Urinary bladder (tissue), 4 donors: ENCODE measurements around the gene SPATA20. TPM values are rescaled to one million over a fixed set of nuclear protein-coding genes. Genes with fewer than 3 reads are reported as not detected.

Experiments used
- DNase-seq: peaks from one replicate; pipeline ENCODE4 v3.0.0-alpha.2; 2015; ENCODE audit errors: extremely low spot score
- H3K27ac ChIP-seq: one replicate; pipeline ENCODE4 v1.5.1; 2013; ENCODE audit warnings: low read depth, mild to moderate bottlenecking, moderate library complexity
- H3K36me3 ChIP-seq: one replicate; pipeline ENCODE4 v1.6.1; 2013; ENCODE audit warnings: mild to moderate bottlenecking, moderate library complexity; ENCODE audit not compliant: insufficient read depth
- H3K4me1 ChIP-seq: one replicate; pipeline ENCODE4 v1.6.1; 2013; ENCODE audit warnings: mild to moderate bottlenecking, moderate library complexity; ENCODE audit not compliant: insufficient read depth
- H3K4me3 ChIP-seq: one replicate; pipeline ENCODE4 v1.5.1; 2013; ENCODE audit warnings: low read depth, low read length
- WGBS: extraction: QIAGEN DNeasy Blood & Tissue Kit; methylation state at CpG from one replicate; pipeline ENCODE4 v1.1.7; 2013; 5-methylcytosine and 5-hydroxymethylcytosine counted together
- polyA plus RNA-seq: library from polyadenylated mRNA; stranded (reverse); fragments of 200-250 nt; gene quantifications from one replicate; pipeline ENCODE4 v1.2.3, GENCODE V29; 2013
- total RNA-seq: library from RNA; depleted of rRNA; stranded (reverse); fragments of >200 nt; gene quantifications from one replicate; pipeline ENCODE4 v1.2.3, GENCODE V29; 2014
- donor health status: healthy with polysubstance abuse.
- donor health status: healthy.

The SPATA20 gene
- total and polyA plus RNA-seq, 2 donors = 32.5 to 32.6 TPM

DNA sequence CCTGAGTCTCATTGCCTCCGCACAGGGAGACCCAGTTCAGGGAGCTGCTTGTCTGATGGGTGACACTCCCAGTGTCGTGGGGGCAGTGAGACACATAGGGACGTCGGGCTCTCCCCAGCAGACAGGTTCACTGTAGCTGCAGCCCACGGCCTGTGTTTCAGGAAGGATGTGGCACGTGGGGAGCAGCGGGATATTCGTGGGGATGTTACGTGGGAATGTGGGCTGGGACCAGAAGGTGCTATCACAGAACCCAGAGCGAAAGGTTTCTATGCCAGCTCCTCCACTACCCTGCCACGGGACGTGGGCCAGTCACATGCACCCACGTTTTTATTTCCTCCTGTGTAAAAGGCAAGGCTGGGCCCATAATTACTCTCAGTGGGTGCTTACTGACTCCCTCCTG is 29.9 kb downstream of the SPATA20 start:
- no peak overlapping the region for H3K27ac ChIP-seq
- WGBS = 85% methylated on average over 13 of the region's 13 CpGs

GRCh38 chr17:50577451-50577954 is 30.5 kb downstream of the SPATA20 start:
- WGBS = 94% methylated on average over 13 of the region's 13 CpGs
- H3K27ac ChIP-seq = no peak overlapping the region
- no peaks in the 10 kb centered on the region for H3K4me1 ChIP-seq
- no peaks in the 10 kb centered on the region for H3K36me3 ChIP-seq
- H3K4me3 ChIP-seq = no peak overlapping the region
- DNase-seq = no peak

More for the DNA sequence above, 29.9 kb downstream of the SPATA20 start:
- no peaks in the 10 kb centered on the region for H3K36me3 ChIP-seq
- no peaks in the 10 kb centered on the region for H3K4me1 ChIP-seq
- no peak for DNase-seq
- H3K4me3 ChIP-seq = no peak overlapping the region

GRCh38 chr17:50578173-50578572 is 31.2 kb downstream of the SPATA20 start:
- WGBS = 83% methylated on average over 16 of the region's 16 CpGs
- Histone ChIP-seq H3K36me3 (no peaks in the 10 kb centered on the region), H3K4me3 (no peak overlapping the region), H3K27ac (no peak overlapping the region), H3K4me1 (no peaks in the 10 kb centered on the region)
- DNase-seq = no peak

DNA sequence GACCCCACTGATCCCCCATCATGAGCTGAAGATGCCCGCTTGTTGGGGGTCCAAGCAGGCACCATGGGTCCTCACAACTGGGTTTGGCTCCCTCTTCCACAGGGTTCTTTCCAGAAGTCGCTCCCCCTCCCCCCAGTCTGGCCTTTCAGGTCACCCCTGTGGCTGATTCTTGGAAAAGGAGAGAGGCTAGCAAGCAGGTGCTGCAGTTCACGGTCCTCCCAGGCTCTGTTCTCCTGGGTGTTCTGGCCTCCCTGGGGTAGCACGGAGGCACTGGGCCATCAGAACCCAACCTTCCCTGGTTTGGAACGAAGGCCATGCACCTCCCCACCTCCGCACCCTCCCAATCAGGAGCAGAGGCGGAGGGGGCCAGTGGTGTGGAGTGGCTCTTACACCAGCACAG is 32.4 kb downstream of the SPATA20 start:
- DNase-seq = no peak
- H3K27ac ChIP-seq = no peak overlapping the region
- H3K4me3 ChIP-seq = no peak overlapping the region
- H3K36me3 ChIP-seq = no peaks in the 10 kb centered on the region
- 93% methylated on average over 7 of the region's 7 CpGs for WGBS
- no peaks in the 10 kb centered on the region for H3K4me1 ChIP-seq

GRCh38 chr17:50580646-50581045 is 33.7 kb downstream of the SPATA20 start:
- no peak overlapping the region for H3K4me3 ChIP-seq
- no peaks in the 10 kb centered on the region for H3K4me1 ChIP-seq
- H3K27ac ChIP-seq = no peak overlapping the region
- WGBS = 91% methylated on average over 9 of the region's 9 CpGs
- no peaks in the 10 kb centered on the region for H3K36me3 ChIP-seq
- DNase-seq = no peak

DNA sequence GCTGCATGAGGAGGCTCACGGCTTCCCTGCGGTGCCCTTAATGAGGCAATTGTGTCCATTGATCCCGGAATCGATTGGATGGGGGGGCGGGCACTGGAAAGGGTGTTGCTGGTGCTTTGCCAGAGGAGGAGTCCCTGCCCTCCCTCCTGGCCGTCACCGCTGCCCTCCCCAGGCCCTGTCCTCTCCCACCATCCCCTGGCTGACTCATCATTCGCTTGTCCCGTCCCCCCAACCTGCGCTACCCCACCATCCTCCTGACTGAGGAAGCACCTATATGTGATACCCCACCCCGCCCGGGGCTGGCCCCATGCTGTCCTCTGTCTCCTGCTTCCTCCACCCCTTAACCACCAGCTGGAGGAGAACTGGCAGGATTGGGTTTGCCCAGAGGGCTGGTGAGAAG is 34.3 kb downstream of the SPATA20 start:
- no peak for DNase-seq
- Histone ChIP-seq H3K4me1 (no peaks in the 10 kb centered on the region), H3K4me3 (no peak overlapping the region), H3K27ac (no peak overlapping the region), H3K36me3 (no peaks in the 10 kb centered on the region)
- 95% methylated on average over 12 of the region's 12 CpGs for WGBS

DNA sequence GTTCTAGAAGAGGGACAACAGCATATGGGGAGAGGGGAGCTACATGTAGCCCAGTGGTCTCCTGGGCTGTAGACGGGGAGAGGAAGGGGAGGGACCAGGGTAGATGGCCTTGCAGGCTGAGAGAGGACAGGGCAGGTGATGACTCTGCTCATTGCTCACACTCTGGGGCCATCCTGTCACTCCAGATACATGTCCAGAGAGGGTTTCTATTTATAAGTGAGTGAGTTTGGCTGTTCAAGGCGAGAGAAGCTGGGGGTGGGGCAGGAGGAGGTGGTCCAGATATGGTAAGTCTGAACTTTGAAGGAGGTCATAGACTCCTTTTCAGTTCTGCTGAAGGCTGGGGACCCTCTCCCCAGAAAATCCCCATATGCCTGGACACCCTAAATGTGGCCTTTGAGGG is 35.8 kb downstream of the SPATA20 start:
- Histone ChIP-seq H3K4me1 (no peaks in the 10 kb centered on the region), H3K4me3 (no peak overlapping the region), H3K36me3 (no peaks in the 10 kb centered on the region), H3K27ac (no peak overlapping the region)
- 89% methylated on average over 2 of the region's 2 CpGs for WGBS
- no peak for DNase-seq

DNA sequence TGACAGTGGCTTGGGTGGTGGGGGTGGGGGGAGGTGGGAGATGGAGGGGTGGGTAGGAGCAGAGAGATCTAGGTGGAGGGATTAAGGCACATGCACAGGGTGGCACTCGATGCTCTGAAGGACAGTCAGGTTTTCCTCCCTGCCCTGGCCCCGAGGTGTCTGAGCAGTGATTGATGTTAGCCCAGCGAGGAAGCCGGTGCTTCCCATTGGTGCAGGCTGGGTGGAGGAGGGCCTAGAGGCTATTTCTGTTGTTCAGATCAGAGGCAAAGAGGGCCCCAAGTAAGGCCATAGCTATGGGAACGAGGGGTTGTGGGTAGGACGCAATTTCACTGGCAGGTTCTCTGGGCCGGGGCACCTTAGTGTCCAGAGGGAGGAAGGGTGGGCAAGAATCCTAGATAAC is 36.7 kb downstream of the SPATA20 start:
- Histone ChIP-seq H3K27ac (no peak overlapping the region), H3K36me3 (no peaks in the 10 kb centered on the region), H3K4me3 (no peak overlapping the region), H3K4me1 (no peaks in the 10 kb centered on the region)
- 68% methylated on average over 7 of the region's 7 CpGs for WGBS
- no peak for DNase-seq

GRCh38 chr17:50584116-50584515 is 37.1 kb downstream of the SPATA20 start:
- no peaks in the 10 kb centered on the region for H3K36me3 ChIP-seq
- 74% methylated on average over 4 of the region's 4 CpGs for WGBS
- DNase-seq = no peak
- H3K4me3 ChIP-seq = no peak overlapping the region
- no peak overlapping the region for H3K27ac ChIP-seq
- no peaks in the 10 kb centered on the region for H3K4me1 ChIP-seq

DNA sequence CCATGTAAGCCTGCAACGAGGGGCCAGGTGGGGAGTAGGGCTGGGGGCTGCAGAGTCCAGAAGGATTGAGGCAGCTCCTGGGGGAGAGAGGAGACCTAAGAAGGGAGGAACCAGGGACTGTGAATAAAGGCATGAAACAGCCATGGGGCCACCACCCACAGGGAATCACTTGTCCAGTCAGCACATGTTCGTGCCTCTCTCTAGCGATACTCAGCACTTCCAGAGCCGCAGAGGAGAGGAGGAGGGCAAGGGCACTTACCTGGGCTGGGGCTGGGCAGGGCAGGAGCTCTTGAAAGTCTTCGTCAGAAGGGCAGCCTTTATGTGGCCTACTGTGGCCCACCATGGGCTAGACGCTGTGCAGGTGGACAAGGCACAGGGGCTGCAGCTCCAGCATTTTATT is 37.8 kb downstream of the SPATA20 start:
- H3K27ac ChIP-seq = no peak overlapping the region
- no peak overlapping the region for H3K4me3 ChIP-seq
- DNase-seq = no peak
- H3K36me3 ChIP-seq = no peaks in the 10 kb centered on the region
- 87% methylated on average over 6 of the region's 6 CpGs for whole genome bisulfite sequencing
- no peaks in the 10 kb centered on the region for H3K4me1 ChIP-seq

- DNase-seq = no peak
- Histone ChIP-seq H3K4me1 (no peaks in the 10 kb centered on the region), H3K27ac (no peak overlapping the region), H3K4me3 (no peak overlapping the region), H3K36me3 (no peaks in the 10 kb centered on the region)
- WGBS = 79% methylated on average over 4 of the region's 4 CpGs
These were observed 38.4 kb downstream of the SPATA20 start for GRCh38 chr17:50585346-50585745.

- no peak for DNase-seq
- Histone ChIP-seq H3K27ac (no peak overlapping the region), H3K36me3 (no peaks in the 10 kb centered on the region), H3K4me3 (no peak overlapping the region), H3K4me1 (no peaks in the 10 kb centered on the region)
- 89% methylated on average over 8 of the region's 8 CpGs for WGBS
These were observed 38.9 kb downstream of the SPATA20 start for GRCh38 chr17:50585891-50586290.

- H3K4me1 ChIP-seq = no peaks in the 10 kb centered on the region
- WGBS = 92% methylated on average over 9 of the region's 9 CpGs
- H3K27ac ChIP-seq = no peak overlapping the region
- H3K4me3 ChIP-seq = no peak overlapping the region
- H3K36me3 ChIP-seq = no peaks in the 10 kb centered on the region
- no peak for DNase-seq
These were observed 39.7 kb downstream of the SPATA20 start for GRCh38 chr17:50586421-50587247.

DNA sequence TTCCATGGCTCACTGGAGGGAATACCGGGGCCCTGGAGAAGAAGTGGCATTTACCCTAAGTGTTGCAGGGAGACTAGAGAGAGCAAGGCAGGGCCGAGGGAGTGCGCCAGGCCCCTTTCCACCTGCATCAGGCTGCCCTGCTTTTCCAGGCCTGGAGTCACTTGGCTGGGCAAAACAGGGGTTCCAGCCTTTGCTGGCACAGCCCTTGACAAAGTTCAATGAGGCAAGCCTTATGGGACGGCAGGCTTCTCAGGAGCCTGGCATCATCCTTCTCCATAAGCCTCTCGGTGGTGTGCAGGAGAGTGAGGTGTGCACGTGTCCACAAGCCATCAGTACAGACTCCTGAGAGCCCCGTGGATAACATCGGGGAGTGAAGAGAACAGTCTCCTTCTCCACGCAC is 40.6 kb downstream of the SPATA20 start:
- Histone ChIP-seq H3K4me1 (no peaks in the 10 kb centered on the region), H3K4me3 (no peak overlapping the region), H3K36me3 (no peaks in the 10 kb centered on the region), H3K27ac (no peak overlapping the region)
- 89% methylated on average over 9 of the region's 9 CpGs for WGBS
- DNase-seq = no peak
